ENCODE data around the gene SRF.

The SRF gene

DNA sequence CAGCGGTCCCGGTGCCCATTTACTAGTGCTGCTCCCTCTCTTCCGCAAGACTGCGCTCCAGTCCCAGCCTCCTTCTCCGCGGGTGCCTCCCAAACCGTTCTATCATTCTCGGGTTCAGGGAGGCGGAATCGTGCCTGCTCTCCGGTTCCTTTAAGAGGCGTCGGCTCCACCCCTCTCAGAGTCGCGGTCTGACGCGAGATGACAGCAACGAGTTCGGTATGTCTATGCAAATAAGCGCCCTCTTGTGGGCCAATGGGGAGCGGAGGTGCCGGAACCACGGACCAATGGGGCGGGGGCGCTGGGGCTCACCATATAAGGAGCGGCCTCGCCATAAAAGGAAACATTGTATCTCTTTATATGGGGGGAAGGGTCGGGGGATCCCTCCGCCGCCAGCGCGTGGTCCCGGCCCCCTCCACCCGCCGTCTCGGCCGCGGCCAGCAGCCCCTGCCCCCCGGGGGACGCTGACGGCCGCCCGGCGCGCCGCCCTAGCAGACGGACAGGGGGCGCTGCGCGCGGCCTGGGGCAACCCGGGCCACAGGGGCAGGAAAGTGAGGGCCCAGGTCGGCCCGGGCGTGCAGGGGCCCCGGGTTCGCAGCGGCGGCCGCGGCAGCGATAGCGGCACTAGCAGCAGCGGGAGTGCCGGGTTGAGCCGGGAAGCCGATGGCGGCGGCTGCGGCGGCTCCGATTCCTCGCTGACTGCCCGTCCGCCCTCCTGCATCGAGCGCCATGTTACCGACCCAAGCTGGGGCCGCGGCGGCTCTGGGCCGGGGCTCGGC is at the start of gene SRF:
Gene SRF (plus strand): TSS at position 339 of the 776 bp plus-strand sequence. CDS start 388 bp downstream, at position 727.
- DNase-seq (ENCODE audit: low read depth), result peak; percentile 95
- TF ChIP-seq, protein P1, sequence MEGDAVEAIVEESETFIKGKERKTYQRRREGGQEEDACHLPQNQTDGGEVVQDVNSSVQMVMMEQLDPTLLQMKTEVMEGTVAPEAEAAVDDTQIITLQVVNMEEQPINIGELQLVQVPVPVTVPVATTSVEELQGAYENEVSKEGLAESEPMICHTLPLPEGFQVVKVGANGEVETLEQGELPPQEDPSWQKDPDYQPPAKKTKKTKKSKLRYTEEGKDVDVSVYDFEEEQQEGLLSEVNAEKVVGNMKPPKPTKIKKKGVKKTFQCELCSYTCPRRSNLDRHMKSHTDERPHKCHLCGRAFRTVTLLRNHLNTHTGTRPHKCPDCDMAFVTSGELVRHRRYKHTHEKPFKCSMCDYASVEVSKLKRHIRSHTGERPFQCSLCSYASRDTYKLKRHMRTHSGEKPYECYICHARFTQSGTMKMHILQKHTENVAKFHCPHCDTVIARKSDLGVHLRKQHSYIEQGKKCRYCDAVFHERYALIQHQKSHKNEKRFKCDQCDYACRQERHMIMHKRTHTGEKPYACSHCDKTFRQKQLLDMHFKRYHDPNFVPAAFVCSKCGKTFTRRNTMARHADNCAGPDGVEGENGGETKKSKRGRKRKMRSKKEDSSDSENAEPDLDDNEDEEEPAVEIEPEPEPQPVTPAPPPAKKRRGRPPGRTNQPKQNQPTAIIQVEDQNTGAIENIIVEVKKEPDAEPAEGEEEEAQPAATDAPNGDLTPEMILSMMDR (IDR thresholded peaks at IDR 0.05; ENCODE audit: low read depth, low read length, missing control alignments), result peak; percentile 54
- peak within 1 kb of the TSS; percentile 91 for H3K4me3 ChIP-seq (ENCODE audit: low read depth, low read length)

DNA sequence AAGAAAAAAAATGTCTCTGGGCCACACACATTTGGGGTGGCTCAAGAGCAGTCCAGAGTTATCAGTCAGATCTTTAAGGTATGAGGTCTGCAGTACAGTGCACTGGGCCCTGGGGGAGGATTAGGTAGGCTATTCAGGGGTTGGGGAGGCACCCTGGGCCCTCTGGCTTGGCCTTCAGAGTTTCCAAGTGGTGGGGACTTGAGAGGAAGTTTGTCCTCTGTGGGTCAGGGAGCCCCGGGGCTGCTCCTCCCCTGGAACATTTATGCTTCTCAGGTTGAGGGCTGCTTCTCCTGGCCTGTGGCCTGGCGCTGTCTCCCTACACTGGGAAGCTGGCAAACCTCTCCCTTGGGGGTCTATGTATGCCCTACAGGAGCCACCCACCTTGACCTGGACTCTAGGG is 48.9 kb upstream of the SRF start:
- H3K4me3 ChIP-seq (ENCODE audit: low read depth, low read length), result no peak overlapping the region
- DNase-seq (ENCODE audit: low read depth), result no peak
- TF ChIP-seq, protein P1 (IDR thresholded peaks at IDR 0.05; ENCODE audit: low read depth, low read length, missing control alignments), result no peak

DNA sequence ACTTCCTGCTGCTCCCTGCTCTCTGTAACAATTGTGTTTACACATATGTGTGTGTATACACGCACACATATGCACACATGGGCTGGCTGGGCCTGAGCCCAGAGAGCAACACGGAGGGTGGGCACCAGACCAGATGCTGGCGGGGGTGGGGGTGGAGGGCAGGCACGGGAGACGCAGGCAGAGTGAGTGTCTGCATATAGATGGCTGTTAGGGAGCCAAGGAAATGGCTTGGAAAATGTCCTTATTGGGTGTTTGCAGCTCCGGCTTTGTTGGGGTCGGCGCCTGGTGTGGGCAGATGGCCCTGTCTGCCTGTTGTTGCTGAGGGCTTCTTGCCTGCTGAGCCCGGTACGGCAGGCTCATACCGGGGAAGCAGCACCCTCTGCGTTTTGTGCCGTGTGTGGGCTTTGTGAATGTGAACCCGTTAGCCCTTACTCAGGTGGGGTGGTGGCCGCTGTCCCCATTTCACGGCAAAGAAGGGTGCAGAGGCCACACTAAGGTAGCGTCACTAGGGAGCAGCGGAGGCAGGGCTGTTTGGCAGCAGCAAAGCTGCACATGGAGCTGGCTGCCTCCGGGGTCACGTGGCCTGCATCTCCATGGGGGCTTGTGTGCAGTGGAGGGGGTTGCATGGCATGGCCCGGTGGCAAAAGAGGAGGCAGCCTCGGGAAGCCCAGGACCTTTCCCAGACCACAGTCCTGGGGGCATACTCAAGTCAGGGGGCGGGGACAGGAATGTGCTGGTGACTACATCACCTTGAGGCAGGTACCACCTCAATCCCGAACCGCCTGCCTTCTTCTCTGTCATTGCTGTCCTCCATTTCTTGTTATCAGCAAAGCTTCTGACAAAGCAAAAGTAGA is 47.4 kb upstream of the SRF start:
- no peak for DNase-seq (ENCODE audit: low read depth)
- H3K4me3 ChIP-seq (ENCODE audit: low read depth, low read length), result no peak overlapping the region
- TF ChIP-seq, protein P1 (IDR thresholded peaks at IDR 0.05; ENCODE audit: low read depth, low read length, missing control alignments), result no peak

DNA sequence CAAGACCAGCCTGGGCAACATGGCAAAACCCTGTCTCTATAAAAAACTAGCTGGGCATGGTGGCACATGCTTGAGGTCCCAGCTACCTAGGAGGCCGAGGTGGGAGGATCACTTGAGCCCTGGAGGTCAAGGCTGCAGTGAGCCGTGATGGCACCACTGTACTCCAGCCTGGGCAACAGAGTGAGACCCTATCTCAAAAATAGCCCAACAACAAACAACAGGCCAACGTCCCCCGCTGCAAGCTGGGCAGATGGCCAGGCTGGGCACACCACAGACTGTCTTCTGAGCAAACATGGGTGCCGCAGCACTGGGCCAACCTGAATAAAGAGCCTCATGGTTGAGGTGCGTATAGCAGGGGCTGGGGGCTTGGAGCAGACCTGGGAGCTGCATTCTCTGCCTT is 46.6 kb upstream of the SRF start:
- TF ChIP-seq, protein P1 (IDR thresholded peaks at IDR 0.05; ENCODE audit: low read depth, low read length, missing control alignments), result no peak
- DNase-seq (ENCODE audit: low read depth), result no peak
- H3K4me3 ChIP-seq (ENCODE audit: low read depth, low read length), result no peak overlapping the region

DNA sequence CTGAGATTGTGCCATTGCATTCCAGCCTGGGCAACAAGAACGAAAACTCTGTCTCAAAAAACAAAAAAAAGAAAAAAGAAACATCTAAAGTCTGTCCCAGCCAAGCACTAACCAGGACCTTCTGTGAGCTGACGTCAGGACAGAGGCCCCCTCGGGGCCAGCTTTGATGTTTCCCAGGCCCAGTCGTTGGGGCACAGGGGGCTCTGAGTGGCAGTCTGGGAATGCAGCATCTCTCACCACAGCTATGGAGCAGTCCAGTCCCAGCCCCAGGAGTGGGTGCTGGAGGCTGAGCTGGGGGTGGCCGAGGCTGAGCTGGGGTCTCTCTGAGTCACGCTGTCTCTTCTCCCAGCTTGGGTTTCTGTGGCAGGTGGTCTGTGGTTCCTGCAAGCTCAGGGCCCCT is 46.0 kb upstream of the SRF start:
- DNase-seq (ENCODE audit: low read depth), result no peak
- H3K4me3 ChIP-seq (ENCODE audit: low read depth, low read length), result no peak overlapping the region
- TF ChIP-seq, protein P1 (IDR thresholded peaks at IDR 0.05; ENCODE audit: low read depth, low read length, missing control alignments), result no peak

DNA sequence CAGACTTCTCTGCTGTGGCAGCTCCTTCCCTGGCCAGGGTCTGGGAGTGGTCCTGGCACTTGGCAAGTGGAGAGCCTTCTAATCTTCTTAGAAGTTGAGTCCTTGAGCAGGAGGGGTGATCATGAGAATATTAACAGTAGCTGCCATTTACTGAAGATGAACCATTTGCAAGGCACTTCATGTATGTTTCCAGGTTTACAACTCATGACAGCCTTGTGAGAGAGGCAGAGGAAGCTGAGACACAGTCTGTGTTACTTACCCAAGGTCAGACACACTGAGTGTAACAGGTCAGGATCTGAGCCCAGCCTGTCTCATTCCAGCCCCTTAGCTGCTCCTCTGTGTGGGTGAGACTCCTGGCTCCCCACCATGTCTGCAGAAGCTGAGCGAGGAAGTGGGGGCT is 45.5 kb upstream of the SRF start:
- TF ChIP-seq, protein P1 (IDR thresholded peaks at IDR 0.05; ENCODE audit: low read depth, low read length, missing control alignments), result no peak
- DNase-seq (ENCODE audit: low read depth), result no peak
- H3K4me3 ChIP-seq (ENCODE audit: low read depth, low read length), result no peak overlapping the region
